ENCODE data around the gene DPP10.

Gene DPP10

DNA sequence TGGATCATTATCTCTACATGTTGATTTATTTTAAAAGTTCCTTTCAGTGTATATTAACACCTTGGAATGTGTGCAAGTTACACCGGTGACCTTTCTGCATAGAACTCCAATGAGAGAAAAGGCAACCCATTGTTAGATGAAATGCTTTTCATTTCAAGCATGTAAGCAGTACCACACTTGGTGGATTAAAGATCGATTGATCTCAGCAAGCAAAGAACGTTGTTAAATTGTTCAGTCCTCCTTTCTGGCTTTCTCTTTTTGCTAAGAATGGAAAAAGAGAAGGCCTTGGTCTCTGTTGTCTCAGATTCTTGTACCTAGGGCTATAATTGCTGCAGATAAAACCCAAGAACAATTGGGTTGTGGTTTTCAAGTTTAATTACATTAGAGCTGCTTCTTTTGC, 843.0 kb downstream of the DPP10 start:
- no peak for DNase-seq (ENCODE audit: low spot score)

DNA sequence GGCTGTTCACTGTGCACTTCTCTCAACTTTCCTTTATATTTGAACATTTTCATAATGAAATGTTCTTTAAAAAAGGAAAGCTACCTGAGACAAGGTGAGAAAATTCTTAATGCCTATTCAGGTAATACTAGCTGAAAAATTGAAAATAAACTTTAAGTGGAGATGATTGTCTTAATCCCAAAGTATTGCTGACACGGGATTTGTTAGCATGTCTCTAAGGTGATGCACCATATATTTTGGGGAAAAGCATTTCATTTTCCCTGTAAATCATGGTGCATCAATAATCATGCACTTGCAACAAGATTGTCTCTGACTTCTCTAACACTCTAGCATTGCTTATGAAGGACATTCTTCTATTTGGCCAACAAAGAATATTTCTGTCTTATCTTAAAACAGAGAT, 848.0 kb downstream of the DPP10 start:
- no peak for DNase-seq (ENCODE audit: low spot score)

DNA sequence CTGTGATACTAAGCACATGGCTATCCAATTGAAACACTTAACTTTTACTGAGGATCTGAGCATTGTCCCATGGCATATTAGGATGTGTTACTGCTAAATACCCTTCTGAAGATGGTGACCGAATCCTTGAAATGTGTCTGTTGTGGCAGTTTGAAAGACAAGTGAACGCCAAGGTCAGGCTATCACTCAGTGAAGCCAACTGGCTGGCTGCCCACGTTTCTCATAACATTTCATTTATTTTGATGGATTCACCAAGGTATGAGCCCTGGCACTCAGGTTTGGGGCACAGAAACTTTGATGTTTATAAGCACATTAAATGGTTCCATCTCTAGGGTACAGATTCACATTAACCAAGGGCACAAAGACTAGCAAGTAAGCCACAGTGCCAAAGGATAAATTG, 850.3 kb downstream of the DPP10 start:
- no peak for DNase-seq (ENCODE audit: low spot score)

DNA sequence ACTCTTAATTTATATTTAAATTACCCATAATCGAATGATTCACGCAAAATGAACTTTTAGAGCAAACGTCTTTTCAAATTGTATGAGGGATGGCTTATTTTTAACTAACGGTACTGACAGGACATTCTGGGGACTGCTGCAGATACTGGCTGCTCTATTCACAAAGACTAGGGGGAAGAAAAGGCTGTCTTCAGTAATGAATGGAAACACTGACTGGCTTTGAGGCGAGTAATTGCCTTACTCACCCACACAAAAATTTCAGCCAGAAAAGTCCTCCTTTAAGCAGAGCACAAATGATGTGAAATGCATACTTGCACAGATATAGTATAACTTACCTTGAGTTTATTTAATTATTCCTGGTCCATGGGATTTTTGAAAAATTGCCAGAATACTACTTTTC, 852.6 kb downstream of the DPP10 start:
- no peak for DNase-seq (ENCODE audit: low spot score)

DNA sequence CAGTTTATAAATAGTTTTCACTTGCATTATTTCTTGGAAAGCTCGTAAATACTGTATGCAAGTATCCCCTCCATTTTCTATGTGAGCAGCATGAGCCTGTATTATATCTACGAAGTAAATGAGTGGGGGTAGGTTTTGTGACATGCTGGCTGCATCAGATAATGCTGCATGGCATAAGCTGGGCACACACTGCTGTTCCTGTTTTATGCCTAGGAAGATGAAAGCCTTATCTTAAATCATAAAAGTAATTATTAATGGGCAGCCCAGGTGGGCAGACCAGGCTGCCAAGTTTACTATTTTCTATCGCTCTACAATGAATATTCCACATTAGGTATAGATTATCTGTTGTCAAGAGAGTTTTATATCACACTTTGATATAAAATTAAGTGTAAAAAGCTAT, 854.6 kb downstream of the DPP10 start:
- DNase-seq (ENCODE audit: low spot score) = no peak

DNA sequence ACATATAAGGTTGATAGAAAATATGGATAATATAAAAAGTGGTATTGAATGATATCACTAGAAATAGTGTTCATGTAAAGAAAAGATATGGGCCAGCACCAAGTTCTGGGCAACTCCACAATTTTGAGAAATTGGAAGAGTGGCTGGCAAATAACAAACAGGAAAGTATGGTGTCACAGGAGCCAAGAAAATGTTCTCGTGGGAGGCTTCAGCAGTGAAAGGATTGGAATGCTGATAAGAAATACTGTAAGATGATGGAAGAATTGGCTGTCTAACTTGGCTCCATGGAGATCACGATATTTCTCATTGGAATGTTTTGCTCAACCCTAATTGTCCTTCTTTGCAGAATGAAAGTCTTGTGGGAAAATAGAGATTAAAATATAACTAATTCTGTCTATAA, 856.8 kb downstream of the DPP10 start:
- no peak for DNase-seq (ENCODE audit: low spot score)

DNA sequence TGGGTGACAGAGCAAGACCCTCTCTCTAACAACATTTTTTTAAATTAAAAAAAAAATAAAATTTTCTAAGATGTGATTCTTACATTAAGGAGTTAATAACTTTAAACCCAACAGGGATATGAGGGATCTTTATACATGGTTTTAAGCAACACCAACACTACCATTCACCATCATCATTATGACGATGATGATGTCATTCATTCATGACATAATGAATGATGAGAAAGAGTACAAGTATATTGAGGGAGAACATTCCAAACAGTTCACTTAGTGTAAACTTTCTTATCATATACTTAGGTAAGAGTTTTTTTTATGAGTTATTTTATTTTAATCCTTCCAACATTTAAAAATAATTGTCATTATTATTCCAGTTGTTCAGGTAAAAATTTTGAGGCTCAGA, 863.3 kb downstream of the DPP10 start:
- DNase-seq (ENCODE audit: low spot score) = no peak

DNA sequence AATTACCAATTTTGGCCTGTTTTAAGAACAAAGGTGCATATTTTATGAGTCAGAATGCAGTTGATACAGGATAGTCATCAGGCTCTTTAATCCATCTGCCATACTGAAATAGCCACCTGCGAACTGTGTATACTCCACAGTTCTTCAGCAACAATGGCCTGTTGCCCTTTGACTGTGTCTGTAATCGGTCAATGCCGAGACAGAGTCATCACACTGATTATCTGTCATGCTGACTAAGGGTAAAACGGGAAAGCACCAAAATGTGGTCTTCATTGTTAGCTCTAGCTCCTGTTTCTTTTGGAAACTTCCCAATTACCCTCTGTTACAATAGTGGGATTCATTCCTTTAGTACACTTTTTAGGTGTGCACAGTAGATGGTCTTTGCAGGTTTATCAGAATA, 871.7 kb downstream of the DPP10 start:
- no peak for DNase-seq (ENCODE audit: low spot score)

DNA sequence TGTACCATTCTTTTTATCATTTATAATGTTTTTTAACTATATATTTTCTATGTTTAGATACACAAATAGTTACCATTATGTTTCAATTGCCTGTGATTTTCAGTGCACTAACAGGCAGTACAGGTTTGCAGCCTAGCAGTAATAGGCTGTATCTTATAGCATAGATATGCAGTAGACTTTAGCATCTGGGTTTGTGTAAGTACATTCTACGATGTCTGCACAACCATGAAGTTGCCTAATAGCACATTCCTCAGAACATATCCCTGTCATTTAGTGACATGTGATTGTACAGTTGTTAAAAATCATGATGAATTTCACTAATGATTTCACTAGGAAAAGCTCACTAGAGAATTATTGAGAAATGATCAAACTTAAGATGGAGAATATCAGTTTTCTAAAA, 884.6 kb downstream of the DPP10 start:
- no peak for DNase-seq (ENCODE audit: low spot score)

DNA sequence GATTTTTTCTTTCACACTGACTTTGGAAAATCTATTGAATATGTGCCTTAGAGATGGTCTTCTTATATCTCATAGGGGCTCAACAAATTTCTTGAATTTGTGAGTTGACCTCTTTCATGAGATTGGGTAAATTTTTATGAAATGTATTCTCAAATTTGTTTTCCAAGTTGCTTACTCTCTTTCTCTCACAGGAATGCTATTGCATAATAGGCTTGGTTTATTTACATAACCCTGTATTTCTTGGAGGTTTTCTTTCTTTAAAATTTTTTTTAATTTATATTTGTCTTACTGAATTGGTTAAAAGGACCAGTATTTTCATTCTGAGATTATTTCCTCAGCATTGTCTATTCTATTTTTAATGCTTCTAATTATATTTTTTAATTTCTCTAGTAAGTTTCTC, 917.1 kb downstream of the DPP10 start:
- no peak for DNase-seq (ENCODE audit: low spot score)

DNA sequence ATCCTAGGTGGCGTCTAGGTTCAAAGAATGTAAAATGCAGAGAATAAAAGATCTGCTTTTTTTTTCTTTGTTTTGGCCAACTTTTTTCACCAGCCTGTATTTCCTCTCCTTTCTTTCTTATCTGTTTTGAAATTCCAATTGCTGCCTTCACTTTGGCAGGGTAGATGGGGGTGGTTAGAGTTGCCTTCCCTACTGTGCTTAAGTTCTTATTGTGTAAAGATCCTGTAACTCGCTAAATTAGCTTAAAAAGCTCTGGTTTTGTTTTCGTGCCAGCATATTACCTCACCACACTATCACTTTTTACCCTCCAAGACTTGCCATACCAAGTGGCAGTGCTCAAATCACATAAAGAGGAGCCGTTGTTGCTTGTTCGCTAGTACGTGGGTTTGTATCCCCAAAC, 921.7 kb downstream of the DPP10 start:
- no peak for DNase-seq (ENCODE audit: low spot score)

DNA sequence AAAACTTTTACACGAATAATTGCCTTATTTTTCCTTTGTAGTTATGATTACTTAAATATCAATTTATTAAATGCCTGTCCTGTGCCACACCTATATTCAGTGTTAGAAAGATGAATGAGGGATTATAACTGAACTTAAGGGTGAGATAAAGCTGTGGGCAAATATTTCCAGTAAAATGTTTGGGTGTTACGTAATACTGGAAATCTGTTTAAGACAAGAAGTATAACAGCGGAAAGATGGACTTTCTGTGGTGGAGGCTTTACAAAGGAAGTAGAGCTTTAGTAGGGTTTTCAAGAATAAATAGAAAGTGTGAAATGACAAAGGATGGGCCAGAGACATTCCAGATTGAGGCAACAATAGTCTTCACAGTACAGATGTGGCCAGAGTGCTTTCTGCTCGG, 927.0 kb downstream of the DPP10 start:
- no peak for DNase-seq (ENCODE audit: low spot score)

DNA sequence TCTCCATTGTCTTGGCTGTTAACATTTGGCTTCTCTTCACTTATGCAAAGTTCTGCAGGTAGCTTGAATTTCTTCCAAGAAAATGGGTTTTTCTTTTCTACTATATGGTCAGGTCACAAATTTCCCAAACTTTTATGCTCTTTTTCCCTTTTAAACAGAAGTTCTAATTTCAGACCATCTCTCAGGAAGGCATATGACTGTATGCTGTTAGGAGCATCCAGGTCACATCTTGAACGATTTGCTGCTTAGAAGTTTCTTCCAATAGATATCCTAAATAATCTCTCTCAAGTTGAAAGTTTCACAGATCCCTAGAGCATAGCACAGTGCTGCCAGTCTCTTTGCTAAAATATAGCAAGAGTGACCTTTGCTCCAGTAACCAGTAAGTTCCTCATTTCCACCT, 932.5 kb downstream of the DPP10 start:
- DNase-seq (ENCODE audit: low spot score) = no peak

DNA sequence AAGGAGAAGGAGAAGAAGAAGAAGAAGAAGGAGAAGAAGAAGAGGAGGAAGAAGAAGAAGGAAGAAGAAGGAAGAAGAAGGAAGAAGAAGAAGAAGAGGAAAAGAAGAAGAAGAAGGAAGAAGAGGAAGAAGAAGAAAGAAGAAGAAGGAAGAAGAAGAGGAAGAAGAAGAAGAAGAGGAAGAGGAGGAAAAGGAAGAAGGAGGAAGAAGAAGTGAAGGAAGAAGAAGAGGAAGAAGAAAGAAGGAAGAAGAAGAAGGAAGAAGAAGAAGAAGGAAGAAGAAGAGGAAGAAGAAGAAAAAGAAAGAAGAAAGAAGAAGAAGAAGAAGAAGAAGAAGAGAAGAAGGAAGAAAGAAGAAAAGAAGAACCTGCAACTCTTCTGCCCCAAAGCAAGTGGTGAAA, 942.0 kb downstream of the DPP10 start:
- DNase-seq (ENCODE audit: low spot score) = no peak

DNA sequence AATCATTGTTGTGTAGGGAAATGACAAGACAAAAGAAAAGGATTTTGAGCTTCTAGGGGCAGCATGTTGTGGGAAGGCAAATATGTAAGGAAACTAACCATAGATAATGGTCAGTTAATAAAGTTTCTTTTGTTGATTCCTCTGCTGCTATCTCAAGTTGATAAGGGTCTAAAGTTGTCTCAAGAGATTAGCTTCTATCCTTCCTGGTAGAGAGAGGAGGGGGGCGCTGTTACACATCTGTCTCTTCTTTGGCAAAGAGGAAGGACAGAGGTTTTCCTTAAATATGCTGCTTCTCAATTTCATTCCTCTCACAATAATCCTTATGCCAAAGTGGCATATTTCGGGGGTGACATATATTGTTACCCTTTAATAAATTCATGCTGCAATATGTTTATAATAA, 944.0 kb downstream of the DPP10 start:
- no peak for DNase-seq (ENCODE audit: low spot score)

DNA sequence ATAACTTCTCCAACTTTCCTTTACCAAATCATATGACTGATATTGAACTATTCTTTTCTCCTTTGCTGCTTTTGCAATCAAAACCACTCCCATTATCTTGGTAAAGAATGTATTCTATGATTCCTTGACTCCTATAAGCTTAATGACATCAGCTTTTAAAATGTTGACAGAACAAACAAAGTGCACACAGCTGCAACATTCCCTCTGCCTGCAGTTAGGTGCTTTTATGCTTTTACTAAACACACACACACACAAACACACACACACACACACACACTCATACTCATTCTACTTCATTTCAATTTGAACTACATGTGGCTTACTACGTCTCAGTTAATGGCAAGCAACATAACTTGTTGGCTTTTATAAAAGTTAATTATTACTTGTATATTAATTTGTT, 946.6 kb downstream of the DPP10 start:
- no peak for DNase-seq (ENCODE audit: low spot score)

DNA sequence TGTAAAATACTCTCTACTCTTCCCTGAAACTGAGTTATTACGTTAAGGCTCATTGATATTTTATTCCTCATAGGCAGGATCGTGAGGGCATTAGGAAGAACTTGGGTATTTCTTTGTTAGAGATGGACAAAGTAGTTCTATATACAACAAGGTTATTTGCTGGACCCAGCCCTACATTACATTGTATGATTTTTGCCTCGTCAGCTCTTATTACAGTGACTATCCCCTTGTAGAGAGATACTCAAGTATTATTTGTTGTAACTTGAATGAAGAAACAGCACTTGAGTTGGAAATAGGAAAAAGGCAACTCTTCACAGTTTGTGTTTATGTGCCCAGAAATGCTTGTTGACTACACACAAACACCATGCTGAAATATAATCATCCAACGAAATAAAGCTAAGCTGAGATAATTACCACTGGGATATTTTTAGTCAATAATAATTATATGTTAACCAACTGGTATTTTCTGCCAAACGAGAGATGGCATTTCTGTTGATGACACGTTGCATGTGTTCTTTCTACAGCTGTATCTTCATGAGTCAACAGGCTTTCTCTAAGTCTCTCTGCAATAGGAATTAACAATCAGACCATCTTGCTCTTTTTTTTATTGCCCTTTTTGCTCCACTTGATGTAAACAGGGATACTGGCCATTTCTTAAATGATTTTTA, 947.6 kb downstream of the DPP10 start:
- DNase-seq (ENCODE audit: low spot score) = no peak

DNA sequence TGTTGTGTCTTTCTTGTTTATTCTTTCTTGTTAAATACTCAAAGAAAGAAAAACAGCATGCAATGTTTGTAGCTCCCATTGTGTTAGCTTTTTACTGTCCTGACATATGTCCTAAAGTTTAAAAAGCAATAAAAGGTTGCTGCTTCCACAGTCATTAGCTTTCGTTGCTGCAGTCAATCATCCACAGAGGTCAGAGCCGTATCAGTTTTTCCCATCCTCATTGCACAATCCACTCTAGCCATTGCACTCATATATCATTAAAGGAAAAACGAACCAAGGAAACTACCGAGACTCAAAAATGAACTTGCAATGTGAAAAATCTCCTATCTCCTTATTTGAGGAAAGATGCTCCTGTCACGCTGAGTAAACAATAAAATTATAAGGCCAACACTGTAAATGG, 954.1 kb downstream of the DPP10 start:
- no peak for DNase-seq (ENCODE audit: low spot score)

DNA sequence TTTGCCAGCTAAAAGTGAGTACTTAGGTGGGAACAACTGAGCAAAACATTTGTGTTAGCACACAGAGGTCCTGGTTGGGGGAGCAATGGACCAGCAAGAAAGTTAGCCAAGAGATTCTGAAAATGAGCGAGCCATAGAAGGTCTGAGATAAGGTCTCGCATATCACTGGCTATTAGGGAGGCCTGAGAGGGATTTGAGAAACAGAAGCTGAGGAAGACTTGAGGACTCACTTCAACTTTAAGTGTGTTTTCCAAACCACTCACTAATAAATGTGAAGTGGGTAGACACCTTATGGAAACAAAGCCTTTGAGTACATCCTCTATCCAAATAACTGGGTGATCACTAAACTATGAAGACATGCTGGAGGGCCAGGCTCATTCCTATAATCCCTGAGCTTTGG, 958.5 kb downstream of the DPP10 start:
- DNase-seq (ENCODE audit: low spot score) = no peak

DNA sequence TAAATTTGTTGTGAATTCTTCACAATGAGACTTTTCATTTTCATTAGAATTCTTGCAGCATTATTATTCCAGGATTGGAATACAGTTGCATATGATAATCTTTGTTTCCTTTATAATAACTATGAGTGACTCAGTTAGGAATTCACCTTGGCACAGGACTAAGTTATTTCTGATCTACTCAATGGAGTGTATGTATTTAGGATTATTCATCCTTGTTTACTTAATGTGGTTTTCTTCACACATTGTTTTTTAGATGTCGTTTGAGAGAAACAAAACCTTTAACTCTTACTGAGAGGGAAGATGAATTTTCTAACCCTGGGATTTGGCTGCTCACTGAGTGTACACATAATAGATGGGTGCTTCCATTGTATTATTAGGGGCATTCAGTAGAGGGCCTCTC, 970.1 kb downstream of the DPP10 start:
- no peak for DNase-seq (ENCODE audit: low spot score)

DNA sequence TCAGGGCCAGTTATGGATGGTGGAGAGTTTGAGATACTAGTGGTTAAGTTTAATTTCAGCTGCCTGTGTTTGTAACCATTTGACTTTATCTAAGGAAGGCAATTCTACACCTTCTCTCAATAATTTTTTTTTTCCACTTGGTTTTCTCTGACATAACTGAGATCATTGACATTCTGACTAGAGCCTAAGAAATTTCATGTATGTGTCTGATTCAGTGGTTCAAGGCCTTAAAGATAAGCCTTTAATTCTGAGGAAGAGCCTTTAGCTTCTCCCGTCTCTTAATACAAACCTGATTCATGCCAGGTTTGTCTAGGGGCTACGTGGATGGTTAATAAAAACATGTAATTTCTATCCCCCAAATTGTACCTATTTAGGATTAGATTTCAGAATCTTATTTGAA, 971.4 kb downstream of the DPP10 start:
- DNase-seq (ENCODE audit: low spot score) = no peak

DNA sequence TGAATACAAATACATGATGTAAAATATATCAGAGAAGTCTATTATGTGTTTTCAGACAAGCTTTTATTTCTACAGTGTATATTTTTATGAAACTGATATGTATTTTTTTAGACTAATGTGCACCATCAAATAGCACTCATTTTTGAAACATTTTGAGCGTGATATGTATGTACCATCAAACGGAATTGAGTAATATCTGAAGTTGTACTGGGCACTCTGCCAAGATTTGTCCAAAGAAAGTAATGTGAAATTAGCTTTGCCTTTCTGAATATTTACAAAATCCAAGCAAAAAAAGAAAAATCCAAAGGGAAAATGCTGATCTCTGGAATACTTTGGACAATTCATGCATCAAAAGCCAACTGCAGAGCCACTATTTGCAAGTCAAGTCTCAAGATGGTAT, 972.0 kb downstream of the DPP10 start:
- DNase-seq (ENCODE audit: low spot score) = no peak

DNA sequence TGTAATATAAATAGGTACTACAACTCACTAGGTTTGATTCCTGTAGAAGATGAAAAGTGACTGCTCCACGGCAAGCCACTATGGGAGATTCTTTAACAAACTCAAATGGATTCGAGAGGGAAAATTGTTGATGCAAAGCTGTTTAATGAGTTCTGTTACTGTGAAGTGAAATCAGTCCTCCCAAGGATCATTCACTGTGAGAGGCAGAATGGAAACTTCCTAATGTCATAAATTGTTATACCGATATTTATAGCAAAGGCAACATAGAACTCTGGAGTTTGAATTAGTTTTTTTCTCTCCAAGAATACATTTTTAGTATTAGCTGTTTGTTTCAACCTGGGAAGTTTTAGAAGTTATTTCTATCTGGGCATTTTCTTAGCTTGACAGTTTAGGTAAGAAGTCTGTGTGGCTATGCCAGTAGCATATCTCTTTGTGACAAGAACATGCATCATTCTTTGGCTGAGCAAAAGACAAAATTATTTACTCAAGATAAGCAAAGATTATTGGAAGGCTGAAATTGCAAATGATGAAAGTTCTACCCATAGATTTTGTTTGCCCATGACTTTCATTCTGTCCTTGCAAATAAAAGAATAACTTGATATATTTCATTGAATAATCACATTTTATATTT, 979.7 kb downstream of the DPP10 start:
- DNase-seq (ENCODE audit: low spot score) = no peak

DNA sequence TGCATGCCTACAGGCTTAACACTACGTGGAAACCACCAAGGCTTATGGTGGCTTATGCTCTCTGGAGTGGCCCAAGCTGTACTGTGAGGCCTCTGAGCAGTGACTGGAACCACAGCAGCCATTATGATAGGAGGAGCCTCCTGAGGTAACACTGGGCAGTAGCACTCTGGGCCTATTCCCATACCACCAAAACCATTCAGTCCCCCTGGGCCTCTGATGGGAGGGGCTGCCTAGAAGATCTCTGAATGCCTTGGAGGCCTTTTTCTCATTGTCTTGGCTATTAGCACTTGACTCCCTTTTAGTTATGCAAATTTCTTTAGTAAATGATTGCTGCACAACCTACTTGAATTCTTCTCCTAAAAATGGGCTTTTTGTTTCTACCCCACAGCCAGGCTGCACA, 985.0 kb downstream of the DPP10 start:
- no peak for DNase-seq (ENCODE audit: low spot score)

Data from GM03348 (cell line).